WERI-Rb-1 (cell line): Measurements from ENCODE around the gene ESYT2.

Source experiments
- DNase-seq: peaks from one replicate; pipeline ENCODE4 v3.0.0-alpha.2; 2020
- H3K27ac ChIP-seq: fragments of 250-450 bp; sonication (Bioruptor Pico); 2 replicates; pipeline ENCODE4 v1.5.1; 2020; ENCODE audit warnings: mild to moderate bottlenecking, moderate library complexity
- H3K27me3 ChIP-seq: fragments of 250-450 bp; sonication (Bioruptor Pico); 2 replicates; pipeline ENCODE4 v1.5.1; 2021; ENCODE audit warnings: mild to moderate bottlenecking, low read depth, moderate library complexity; ENCODE audit not compliant: insufficient read depth, severe bottlenecking
- H3K36me3 ChIP-seq: fragments of 250-450 bp; sonication (Bioruptor Pico); 2 replicates; pipeline ENCODE4 v1.5.1; 2020; ENCODE audit warnings: mild to moderate bottlenecking, moderate library complexity
- H3K4me3 ChIP-seq: 2 replicates; pipeline ENCODE4 v1.5.1; 2011; ENCODE audit warnings: low read depth, mild to moderate bottlenecking, control low read depth, low read length
- H3K9me3 ChIP-seq: fragments of 250-450 bp; sonication (Bioruptor Pico); 2 replicates; pipeline ENCODE4 v1.5.1; 2021; ENCODE audit warnings: mild to moderate bottlenecking, moderate library complexity; ENCODE audit not compliant: severe bottlenecking
- TF ChIP-seq, protein P1 (sequence below): IDR thresholded peaks from 2 replicates; pipeline ENCODE4 v1.5.1; 2011; ENCODE audit warnings: low read depth, mild to moderate bottlenecking, control low read depth, inconsistent platforms, low read length

Gene ESYT2

DNA sequence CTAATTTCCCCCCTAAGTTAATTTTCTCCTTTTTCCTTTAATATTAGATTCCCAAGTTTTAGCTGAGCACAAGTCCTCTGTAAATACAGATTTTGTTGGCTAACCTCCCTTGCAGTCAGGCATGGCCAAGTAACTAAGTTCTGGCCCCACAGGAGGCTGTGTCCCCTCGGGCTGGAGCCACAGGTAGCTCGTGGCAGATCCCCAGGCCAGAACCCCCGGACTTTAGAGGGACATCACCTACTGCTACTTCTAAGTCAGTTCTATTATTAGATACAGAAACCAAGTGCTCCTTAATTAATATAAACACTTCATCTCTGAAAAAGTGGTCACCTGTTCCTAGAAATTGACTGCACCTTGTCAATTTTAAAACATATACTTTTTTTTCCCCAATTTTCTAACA is 78.6 kb downstream of the ESYT2 start:
- no peak overlapping the region for H3K4me3 ChIP-seq
- no peaks in the 10 kb centered on the region for H3K9me3 ChIP-seq
- no peaks in the 10 kb centered on the region; the same call in none of the 2 replicates for H3K36me3 ChIP-seq
- TF ChIP-seq, protein P1, sequence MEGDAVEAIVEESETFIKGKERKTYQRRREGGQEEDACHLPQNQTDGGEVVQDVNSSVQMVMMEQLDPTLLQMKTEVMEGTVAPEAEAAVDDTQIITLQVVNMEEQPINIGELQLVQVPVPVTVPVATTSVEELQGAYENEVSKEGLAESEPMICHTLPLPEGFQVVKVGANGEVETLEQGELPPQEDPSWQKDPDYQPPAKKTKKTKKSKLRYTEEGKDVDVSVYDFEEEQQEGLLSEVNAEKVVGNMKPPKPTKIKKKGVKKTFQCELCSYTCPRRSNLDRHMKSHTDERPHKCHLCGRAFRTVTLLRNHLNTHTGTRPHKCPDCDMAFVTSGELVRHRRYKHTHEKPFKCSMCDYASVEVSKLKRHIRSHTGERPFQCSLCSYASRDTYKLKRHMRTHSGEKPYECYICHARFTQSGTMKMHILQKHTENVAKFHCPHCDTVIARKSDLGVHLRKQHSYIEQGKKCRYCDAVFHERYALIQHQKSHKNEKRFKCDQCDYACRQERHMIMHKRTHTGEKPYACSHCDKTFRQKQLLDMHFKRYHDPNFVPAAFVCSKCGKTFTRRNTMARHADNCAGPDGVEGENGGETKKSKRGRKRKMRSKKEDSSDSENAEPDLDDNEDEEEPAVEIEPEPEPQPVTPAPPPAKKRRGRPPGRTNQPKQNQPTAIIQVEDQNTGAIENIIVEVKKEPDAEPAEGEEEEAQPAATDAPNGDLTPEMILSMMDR = no peak
- no peak for DNase-seq
- no peaks in the 10 kb centered on the region for H3K27me3 ChIP-seq
- no peak overlapping the region for H3K27ac ChIP-seq

DNA sequence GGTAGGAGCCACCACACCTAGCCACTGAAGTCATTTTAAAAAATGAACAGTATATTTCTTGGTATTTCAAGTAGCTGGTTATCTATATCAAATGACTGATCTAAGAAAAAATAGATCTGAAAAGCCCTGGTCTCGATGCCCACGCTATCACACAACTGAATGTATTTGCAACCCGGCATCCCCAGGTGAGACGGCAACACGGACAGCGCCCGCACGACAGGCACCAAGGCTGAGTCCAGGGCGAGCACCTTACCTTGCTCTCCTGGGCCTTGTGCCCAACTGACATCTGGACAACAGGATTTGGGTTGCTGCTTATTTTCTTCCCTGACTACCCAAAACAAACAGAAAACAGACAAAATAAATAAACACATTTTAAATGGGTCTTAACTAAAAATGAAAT is 79.9 kb downstream of the ESYT2 start:
- H3K36me3 ChIP-seq = no peaks in the 10 kb centered on the region; the same call in 1 of the 2 replicates
- DNase-seq = no peak
- TF ChIP-seq, protein P1 = no peak

DNA sequence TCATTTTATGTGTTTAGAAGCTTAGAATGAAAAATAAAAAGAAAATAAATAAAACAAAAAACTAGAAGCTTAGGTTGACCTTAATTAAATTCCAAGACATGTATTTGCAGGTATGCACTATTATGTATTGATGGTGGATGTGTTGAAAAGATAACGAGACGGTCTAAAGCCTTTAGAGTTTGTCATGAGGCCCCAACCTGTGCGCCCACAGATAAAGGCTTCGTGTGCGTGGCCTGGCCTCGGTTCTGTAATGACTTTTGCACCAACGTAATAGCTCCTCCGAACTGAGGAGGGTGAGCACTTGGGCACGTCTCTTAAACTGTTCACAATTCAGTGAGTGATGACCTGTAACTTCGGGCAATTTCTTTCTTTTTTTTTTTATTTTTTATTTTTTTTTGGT is 81.0 kb downstream of the ESYT2 start:
- Histone ChIP-seq H3K27me3 (no peaks in the 10 kb centered on the region), H3K36me3 (no peaks in the 10 kb centered on the region; the same call in 1 of the 2 replicates), H3K4me3 (no peak overlapping the region), H3K27ac (no peak overlapping the region), H3K9me3 (no peaks in the 10 kb centered on the region)
- no peak for DNase-seq
- TF ChIP-seq, protein P1 = no peak

More for the DNA sequence above, 79.9 kb downstream of the ESYT2 start:
- Histone ChIP-seq H3K27ac (no peak overlapping the region), H3K9me3 (no peaks in the 10 kb centered on the region), H3K4me3 (no peak overlapping the region), H3K27me3 (no peaks in the 10 kb centered on the region)

DNA sequence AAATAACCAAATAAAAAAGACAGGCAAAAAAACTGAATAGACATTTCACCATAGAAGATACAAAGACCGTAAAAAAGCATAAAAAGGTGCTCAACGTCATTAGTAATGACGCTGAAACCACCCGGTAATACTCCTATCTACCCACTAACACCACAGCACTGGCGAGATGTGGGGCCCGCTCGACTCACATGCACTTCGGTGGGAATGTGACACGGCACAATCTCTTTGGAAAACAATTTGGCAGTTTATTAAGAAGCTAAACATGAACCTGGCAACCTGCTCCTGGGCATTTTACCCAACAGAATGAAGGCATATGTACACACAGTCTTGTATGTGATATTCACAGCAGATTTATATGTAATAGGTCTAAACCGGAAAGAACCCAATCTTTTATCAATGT is 81.9 kb downstream of the ESYT2 start:
- no peak overlapping the region for H3K4me3 ChIP-seq
- H3K36me3 ChIP-seq = no peaks in the 10 kb centered on the region; the same call in 1 of the 2 replicates

DNA sequence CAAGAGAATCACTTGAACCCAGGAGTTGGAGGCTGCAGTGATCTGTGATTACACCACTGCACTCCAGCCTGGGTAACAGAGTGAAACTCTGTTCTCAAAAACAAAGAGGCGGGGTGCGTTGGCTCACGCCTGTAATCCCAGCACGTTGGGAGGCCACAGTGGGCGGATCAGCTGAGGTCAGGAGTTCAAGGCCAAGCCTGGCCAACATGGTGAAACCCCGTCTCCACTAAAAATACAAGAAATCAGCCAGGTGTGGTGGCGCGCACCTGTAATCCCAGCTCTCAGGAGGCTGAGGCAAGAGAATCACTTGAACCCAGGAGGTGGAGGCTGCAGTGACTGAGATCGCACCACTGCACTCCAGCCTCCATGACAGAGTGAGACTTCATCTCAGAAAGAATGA is 82.4 kb downstream of the ESYT2 start:
- no peak for DNase-seq
- Histone ChIP-seq H3K9me3 (no peaks in the 10 kb centered on the region), H3K27me3 (no peaks in the 10 kb centered on the region), H3K4me3 (no peak overlapping the region), H3K27ac (no peak overlapping the region), H3K36me3 (no peaks in the 10 kb centered on the region; the same call in 1 of the 2 replicates)
- TF ChIP-seq, protein P1 = no peak

More for the DNA sequence above, 81.9 kb downstream of the ESYT2 start:
- DNase-seq = no peak
- Histone ChIP-seq H3K27me3 (no peaks in the 10 kb centered on the region), H3K27ac (no peak overlapping the region), H3K9me3 (no peaks in the 10 kb centered on the region)
- TF ChIP-seq, protein P1 = no peak

DNA sequence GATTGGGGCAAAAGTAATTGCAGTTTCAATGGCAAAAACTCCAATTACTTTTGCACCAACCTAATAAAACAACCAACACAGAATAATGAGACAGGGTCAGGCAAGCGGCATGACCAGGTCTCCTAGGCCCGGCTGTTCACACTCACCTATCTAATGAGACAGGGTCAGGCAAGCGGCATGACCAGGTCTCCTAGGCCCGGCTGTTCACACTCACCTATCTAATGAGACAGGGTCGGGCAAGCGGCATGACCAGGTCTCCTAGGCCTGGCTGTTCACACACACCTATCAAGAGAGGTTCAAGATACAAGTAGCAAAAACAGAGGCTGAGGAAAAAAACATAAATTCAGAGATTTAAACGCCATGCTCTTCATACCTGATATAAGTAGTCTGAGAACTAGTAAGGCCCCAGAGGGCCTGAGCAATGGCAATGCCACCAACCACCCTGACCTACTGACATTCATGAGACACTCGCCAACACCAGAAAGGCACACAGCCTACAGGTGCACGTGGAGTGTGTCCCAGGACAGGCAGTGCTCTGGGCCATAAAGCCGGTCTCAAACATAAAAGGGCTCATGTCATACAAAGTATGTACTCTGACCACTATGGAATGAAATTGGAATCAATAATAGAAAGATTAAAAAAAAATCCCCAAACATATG is 84.1 kb downstream of the ESYT2 start:
- Histone ChIP-seq H3K9me3 (no peaks in the 10 kb centered on the region), H3K27me3 (no peaks in the 10 kb centered on the region), H3K27ac (no peak overlapping the region), H3K4me3 (no peak overlapping the region), H3K36me3 (peaks cover 15% of the 10 kb centered on the region)
- TF ChIP-seq, protein P1 = no peak
- no peak for DNase-seq
